Suprapubic skin (tissue), 3 donors: Measurements from ENCODE around the gene NSMF.

ENCODE experiments used
- POLR2A ChIP-seq, 2 donors: fragments of 450-650 bp; IDR thresholded peaks; one replicate each; pipeline ENCODE4 v1.6.1; 2017; ENCODE audit warnings: antibody characterized with exemption in 2 of 2, mild to moderate bottlenecking in 2 of 2, moderate library complexity in 2 of 2
- TF ChIP-seq, protein P1 (sequence below), 2 donors: fragments of 200-600 bp in 1 of 2; fragments of 450-650 bp in 1 of 2; sonication (generic) in 1 of 2; IDR thresholded peaks; one replicate each; pipeline ENCODE4 v1.5.1; 2016 to 2019; ENCODE audit warnings: antibody characterized with exemption in 2 of 2, mild to moderate bottlenecking in 1 of 2, moderate library complexity in 1 of 2

DNA sequence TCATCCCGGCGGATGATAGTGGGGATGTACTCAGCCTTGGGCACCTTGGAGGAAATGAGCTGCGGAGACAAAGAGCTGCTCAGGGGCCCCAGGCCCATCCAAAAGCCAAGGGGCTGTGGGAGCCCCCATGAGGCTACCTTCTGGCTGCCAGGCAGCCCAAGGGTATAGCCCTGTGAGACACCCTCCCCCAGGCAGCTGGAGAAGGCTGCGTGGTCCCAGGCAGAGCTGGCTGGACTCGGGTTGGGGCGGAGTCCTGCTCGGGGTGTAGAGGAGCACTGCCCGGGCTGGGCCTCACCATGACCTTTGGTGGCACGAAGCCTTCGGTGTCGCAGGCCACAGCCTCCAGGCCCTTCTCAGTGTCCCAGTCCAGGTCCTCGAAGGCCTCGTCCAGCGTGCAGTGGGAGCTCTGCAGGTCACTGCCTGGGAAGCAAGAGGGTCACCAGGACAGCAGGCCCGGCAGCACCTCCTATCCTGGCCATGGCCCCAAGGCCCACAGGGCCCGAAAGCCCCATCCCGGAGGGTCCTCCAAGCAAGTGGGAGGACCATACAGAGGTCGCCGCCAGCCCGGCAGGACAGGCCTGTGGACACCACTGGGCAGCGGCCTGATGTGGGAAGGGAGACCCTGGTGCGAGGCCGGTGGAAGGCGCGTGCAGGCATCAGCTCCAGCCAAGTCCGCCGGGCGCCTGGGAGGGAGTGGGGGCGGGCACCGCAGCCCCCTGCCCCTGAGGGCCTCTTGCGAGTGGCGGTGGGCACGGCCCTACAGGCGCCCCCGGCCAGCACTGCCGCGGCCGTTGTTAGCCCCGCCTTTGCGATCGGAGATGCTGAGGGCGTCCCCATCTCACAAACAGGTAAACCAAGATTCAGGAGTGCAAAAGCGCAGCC lies 6.1 kb downstream of the NSMF start:
- TF ChIP-seq, protein P1, sequence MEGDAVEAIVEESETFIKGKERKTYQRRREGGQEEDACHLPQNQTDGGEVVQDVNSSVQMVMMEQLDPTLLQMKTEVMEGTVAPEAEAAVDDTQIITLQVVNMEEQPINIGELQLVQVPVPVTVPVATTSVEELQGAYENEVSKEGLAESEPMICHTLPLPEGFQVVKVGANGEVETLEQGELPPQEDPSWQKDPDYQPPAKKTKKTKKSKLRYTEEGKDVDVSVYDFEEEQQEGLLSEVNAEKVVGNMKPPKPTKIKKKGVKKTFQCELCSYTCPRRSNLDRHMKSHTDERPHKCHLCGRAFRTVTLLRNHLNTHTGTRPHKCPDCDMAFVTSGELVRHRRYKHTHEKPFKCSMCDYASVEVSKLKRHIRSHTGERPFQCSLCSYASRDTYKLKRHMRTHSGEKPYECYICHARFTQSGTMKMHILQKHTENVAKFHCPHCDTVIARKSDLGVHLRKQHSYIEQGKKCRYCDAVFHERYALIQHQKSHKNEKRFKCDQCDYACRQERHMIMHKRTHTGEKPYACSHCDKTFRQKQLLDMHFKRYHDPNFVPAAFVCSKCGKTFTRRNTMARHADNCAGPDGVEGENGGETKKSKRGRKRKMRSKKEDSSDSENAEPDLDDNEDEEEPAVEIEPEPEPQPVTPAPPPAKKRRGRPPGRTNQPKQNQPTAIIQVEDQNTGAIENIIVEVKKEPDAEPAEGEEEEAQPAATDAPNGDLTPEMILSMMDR (IDR thresholded peaks at IDR 0.05) = no peak
- no peak for TF ChIP-seq POLR2A (IDR thresholded peaks at IDR 0.05)
